ENCODE results near the gene GC. TPM values are rescaled to one million over a fixed set of nuclear protein-coding genes. Genes with fewer than 3 reads are reported as not detected.
"Not testable (repeated sequence)": the region's sequence is repeated elsewhere in the genome, so short reads cannot be mapped to it uniquely, and the experiment has no call there.

Gene GC
- polyA plus RNA-seq, 1 donor: not detected

DNA sequence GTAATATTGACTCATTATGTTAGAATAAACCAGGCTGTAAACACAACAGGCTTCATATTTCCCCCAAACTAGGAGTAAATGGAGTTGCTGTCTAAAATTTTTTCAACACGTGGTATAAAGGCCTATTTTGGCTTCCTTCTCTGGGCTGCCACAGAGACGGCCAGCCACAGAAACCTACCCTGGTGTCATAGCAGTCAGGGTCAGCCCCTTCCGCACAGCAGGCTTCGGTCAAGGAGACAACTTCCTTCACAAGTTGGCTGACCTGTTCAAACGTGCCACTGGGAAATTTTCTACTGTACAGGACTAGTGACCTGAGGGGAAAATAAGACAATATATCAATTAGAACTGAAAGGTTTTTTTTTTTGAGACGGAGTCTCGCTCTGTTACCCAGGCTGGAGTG lies 15.8 kb downstream of the GC start:
- no peak for DNase-seq (ENCODE audit: low read depth)

DNA sequence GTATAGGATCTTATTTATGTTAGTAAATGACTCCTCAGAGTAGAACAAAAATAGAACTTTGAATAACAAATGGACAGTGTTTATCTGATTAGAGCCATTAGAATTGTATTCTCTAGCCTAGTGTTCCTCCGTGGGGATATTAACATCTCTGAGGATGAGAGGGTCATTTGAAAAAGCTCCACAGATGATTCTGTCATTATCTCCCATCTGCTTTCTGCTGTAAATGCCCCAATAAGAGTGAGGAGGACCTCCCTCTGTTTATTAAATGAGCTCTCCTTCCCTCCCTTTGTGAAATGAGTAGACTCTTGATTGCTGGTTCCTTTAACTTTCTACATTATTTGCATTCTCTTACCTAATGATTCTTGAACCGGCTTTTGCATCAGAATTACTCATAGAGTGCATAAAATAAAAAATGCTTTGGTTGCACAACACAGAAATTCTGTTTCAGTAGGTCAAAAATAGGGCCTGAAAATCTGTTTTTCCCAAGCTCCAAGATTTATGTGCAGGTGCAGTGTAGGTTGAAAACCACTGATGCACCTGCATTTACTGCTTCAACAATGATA lies 18.0 kb downstream of the GC start:
- DNase-seq (ENCODE audit: low read depth): no peak

DNA sequence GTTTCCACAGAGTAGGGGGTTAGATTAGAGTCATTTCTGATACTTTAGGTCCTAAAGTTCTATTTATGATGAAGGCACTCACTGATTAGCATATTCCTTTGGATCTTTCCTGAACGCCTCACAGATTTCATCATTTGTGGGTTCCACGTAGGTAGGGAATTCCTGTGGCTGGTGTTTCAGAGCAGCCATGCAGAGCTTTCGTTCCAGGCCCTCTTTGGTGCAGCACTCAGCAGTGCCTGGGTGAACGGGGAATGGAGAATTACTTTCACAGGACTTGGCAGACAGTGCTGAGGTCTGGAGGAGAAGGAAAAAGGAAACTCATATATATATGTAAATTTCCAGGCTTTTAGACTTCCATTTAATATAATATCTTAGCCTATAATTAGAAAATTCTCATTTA lies 18.5 kb downstream of the GC start:
- DNase-seq (ENCODE audit: low read depth): no peak

DNA sequence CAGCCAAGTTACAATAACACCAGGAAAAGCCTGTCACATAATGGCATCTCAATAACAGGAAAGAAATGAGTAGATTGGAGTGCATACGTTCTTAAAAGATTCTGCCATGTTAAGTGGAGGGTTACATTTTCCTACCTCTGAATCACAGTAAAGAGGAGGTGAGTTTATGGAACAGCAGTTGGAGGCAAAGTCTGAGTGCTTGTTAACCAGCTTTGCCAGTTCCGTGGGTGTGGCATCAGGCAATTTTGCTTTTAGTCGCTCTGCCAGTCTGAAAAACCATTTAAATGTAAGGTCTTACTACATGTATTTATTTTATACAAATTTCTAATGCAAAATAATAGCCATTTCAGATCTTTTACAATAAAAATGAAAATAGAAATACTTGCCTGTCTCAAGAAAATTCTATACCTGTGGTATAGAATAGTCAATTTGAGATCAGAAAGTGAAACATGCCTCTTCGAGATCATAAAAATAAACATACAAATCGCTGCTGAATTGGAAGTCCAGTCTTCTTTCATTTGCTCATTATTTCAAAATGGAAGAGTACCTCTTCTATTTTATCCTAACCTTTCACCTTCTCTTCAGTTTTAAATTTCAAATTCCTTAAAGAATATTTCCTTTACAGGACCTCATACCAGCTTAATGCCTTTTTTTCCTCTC lies 31.4 kb downstream of the GC start:
- DNase-seq (ENCODE audit: low read depth): no peak

- no peak for DNase-seq (ENCODE audit: low read depth)
These were observed 34.8 kb downstream of the GC start for GRCh38 chr4:71749008-71749594.

GRCh38 chr4:71746379-71746778 lies 37.5 kb downstream of the GC start:
- DNase-seq (ENCODE audit: low read depth): no peak

- not testable (repeated sequence) for DNase-seq (ENCODE audit: low read depth)
These were observed 45.1 kb downstream of the GC start for GRCh38 chr4:71738782-71739181.

DNA sequence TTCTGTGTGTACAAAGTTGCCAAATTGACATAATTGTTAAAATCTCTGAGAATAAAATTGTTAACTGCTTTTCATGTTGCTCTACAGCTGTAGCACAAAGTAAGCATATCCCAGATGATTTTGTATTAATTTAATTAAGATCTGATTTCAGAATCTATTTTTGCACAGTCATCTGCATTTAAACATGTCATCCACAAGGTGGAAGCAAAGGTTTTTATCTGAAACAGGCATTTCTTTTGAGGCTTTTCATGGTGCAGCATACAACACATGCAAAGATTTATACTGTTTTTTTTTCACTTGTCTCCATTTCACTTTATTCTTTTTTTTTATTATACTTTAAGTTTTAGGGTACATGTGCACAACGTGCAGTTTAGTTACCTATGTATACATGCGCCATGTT lies 51.2 kb downstream of the GC start:
- no peak for DNase-seq (ENCODE audit: low read depth)

- no peak for DNase-seq (ENCODE audit: low read depth)
These were observed 51.8 kb downstream of the GC start for GRCh38 chr4:71732066-71732465.

- DNase-seq (ENCODE audit: low read depth): no peak
These were observed 54.0 kb downstream of the GC start for GRCh38 chr4:71729856-71730255.

DNA sequence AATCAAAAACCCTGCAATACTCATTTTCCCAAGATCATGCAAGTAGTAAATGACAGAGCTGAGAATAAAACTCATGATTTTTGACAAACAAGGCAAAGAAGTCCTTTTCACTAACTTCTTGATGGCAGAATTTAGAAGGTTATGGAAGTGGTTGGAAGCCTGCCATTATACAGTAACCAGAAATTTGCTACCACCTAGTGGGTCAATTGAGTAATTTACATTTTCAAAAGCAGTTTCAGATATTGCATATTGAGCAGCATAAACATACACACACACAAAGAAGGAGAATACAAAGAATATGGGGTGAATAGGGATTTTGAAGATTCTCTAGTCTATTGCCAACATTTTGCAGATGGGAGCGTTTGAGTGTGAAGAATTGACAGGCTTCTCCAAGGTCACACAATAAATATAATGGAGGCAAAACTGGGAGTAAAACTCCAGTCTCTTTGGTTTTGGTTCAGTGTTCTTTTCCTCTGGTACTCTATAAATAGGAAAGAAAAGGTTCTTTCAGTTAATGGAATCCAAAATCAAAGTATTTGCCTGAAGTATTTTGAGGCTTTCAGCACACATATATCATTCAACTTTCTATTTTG lies 70.2 kb downstream of the GC start:
- peak; percentile 54 for DNase-seq (ENCODE audit: low read depth)

- DNase-seq (ENCODE audit: low read depth): no peak
These were observed 71.9 kb downstream of the GC start for GRCh38 chr4:71711985-71712348.

- no peak for DNase-seq (ENCODE audit: low read depth)
These were observed 72.6 kb downstream of the GC start for GRCh38 chr4:71711044-71711984.

DNA sequence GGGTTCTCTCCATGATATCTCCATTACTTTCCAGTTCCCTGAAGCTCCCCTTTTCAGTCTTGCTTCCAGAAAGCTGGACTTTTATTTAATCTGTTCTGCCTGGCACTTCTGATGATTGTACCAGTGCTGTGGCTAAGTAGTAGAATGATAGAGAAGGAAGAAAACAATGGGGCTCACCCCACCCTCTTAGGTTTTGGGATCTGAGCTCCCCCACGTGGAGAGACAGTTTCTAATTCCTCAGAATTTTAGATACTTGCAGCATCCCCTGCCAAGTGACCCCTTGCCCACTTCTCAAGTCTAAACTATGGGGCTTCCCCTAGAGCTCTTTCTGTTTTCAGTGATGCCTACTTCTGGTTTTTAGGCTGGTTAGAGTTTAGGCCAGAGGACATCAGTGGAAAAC lies 73.9 kb downstream of the GC start:
- DNase-seq (ENCODE audit: low read depth): no peak

DNA sequence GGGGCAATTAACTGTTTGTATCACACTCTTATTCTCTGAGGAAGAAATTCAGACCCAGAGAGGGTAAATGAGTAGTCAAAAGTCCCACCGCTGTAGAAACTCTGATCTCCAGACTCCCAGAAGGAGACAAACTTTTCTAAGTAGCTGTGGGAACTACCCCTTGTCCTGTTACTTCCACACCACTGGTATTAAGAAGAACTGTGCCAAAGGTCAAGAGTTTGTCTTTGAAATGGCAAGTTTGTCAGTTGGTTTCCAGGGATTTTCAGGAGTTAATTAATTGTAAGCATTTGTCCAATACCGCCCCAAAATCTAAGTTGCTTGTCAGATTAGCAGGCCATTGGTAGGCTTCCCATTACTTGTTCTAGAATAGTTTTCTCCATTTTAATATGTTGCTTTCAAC lies 85.7 kb downstream of the GC start:
- no peak for DNase-seq (ENCODE audit: low read depth)

DNA sequence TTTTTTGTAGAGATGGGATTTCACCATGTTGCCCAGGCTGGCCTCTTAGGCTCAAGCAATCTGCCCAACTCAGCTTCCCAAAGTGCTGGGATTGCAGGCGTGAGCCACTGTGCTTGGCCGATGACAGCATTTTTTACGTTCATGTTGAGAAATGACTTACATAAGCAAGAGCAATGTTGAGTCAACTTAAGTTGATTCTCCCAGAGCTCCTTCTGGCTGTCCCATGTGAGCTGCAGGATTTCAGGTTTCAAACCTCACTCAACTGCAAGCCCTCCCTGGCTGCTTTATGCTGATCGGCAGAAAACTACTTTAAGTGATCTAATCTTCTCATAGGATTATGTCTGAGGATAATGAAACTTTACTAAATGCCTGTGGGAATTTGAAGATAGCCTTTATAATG lies 86.8 kb downstream of the GC start:
- no peak for DNase-seq (ENCODE audit: low read depth)

GRCh38 chr4:71694961-71695360 lies 88.9 kb downstream of the GC start:
- DNase-seq (ENCODE audit: low read depth): no peak

DNA sequence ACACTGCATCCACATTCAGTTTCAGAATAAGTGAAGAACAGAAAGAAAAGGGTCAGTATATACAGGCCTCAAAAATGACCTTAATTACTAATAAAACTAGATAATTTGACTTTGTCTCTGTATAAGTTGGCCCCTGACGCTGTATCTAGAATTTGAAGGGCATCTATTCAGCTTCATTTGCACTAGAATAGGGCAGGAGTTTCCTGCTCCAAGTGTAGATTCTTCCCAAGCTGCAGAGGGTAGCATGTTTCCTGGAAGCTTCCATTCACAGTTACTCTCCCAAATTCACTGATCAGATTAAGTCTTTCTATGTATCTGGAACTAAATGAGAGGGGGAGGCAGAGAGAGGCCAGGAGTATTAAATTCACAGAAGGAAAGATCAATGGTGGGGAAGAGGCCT lies 90.9 kb downstream of the GC start:
- DNase-seq (ENCODE audit: low read depth): no peak

DNA sequence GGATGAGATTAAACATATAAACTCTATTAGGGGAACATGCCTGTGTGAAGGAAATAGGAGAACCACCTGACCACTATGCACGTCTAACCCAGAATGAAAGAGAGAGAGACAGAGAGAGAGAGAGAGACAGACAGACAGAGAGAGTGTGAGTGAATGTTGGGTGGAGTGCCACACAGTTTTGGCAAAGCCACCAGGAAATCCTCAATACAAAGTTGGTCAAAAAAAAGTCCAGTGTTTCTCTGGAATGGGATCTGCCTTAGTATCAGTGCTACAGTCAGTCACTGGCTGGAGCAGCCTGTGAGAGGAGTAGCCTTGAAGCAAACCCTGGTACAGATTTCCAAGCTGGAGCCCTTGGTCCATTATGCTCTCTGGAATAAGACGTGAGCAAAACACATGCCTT lies 91.7 kb downstream of the GC start:
- DNase-seq (ENCODE audit: low read depth): no peak

All from forelimb muscle (tissue), 1 donor.